Right cardiac atrium (tissue), 5 donors: ENCODE measurements around the gene PFKFB4. TPM values are rescaled to one million over a fixed set of nuclear protein-coding genes. Genes with fewer than 3 reads are reported as not detected.
"Not testable (repeated sequence)": the region's sequence is repeated elsewhere in the genome, so short reads cannot be mapped to it uniquely, and the experiment has no call there.

Source experiments
- ATAC-seq, 2 donors: fragments of 200-7000 bp; cut with Tn5 transposase; one replicate each; pipeline versions ENCODE4 v1.8.0 to v1.9.1; 2020; ENCODE audit warnings: moderate library complexity in 2 of 2, mild to moderate bottlenecking in 1 of 2
- DNase-seq, 3 donors: peaks; one replicate each; pipeline ENCODE4 v3.0.0-alpha.2; 2020
- H3K27ac ChIP-seq: one replicate; pipeline ENCODE4 v1.5.1; 2013; ENCODE audit warnings: mild to moderate bottlenecking, low read length, control low read depth, moderate library complexity
- H3K27me3 ChIP-seq: one replicate; pipeline ENCODE4 v1.6.1; 2013; ENCODE audit not compliant: control insufficient read depth, insufficient read depth
- H3K4me1 ChIP-seq: one replicate; pipeline ENCODE4 v1.6.1; 2013; ENCODE audit warnings: low read length; ENCODE audit not compliant: control insufficient read depth, insufficient read depth
- H3K4me3 ChIP-seq: one replicate; pipeline ENCODE4 v1.5.1; 2013; ENCODE audit warnings: low read length, control low read depth
- H3K9me3 ChIP-seq: one replicate; pipeline ENCODE4 v1.6.1; 2013; ENCODE audit warnings: low read length; ENCODE audit not compliant: control insufficient read depth
- WGBS: extraction: QIAGEN DNeasy Blood & Tissue Kit; methylation state at CpG from one replicate; pipeline ENCODE4 v1.1.7; 2013; 5-methylcytosine and 5-hydroxymethylcytosine counted together
- intact Hi-C, 4 donors: fragments of 100-400 bp; cut with DNase I; formaldehyde crosslinking; loops; one replicate each; pipeline versions ENCODE4 v1.11.0 to v1.14.0; 2022 to 2023
- polyA plus RNA-seq: library from polyadenylated mRNA; stranded (reverse); fragments of 200-250 nt; gene quantifications from one replicate; pipeline ENCODE4 v1.2.3, GENCODE V29; 2013
- total RNA-seq, 4 donors: library from RNA; stranded (reverse); fragmentation: NEBNext Ultra II Directional; extraction: Animal tissue kit (Norgen Biotek cat#: 25700); gene quantifications; one replicate each; pipeline ENCODE4 v1.2.1, GENCODE V29; 2021
- donor health status: healthy with polysubstance abuse.
- donor health status: DM: no; HTN: yes; CAD: no.
- donor health status: DM: no; HTN: no; CAD: no.
- donor health status: DM: no; HTN: yes; CAD: no; lungs with severe emphysema.
- donor health status: DM: yes; HTN: yes; CAD: no.

PFKFB4 gene
- total and polyA plus RNA-seq, 5 donors, result 0.75 to 2.7 (median 2.0) TPM

GRCh38 chr3:48555949-48556795 lies 431 bp downstream of the PFKFB4 start:
- H3K4me1 ChIP-seq, result peaks cover 2% of the 10 kb centered on the region
- H3K27me3 ChIP-seq, result no peaks in the 10 kb centered on the region
- intact Hi-C loops, result no loop called here
- peak overlapping the region; percentile 53 for H3K4me3 ChIP-seq
- no peak for DNase-seq
- 18% methylated on average over 29 of the region's 29 CpGs for WGBS
- no peak overlapping the region for H3K27ac ChIP-seq
- H3K9me3 ChIP-seq, result no peaks in the 10 kb centered on the region
- ATAC-seq, result no peak

- no peaks in the 10 kb centered on the region for H3K9me3 ChIP-seq
- H3K4me1 ChIP-seq, result peaks cover 2% of the 10 kb centered on the region
- no peak overlapping the region for H3K27ac ChIP-seq
- peak in 2 of 3 donors; percentile 17 to 35 for DNase-seq
- no peak for ATAC-seq
- intact Hi-C loops, result no loop called here
- WGBS, result 87% methylated on average over 10 of the region's 10 CpGs
- H3K27me3 ChIP-seq, result no peaks in the 10 kb centered on the region
- no peak overlapping the region for H3K4me3 ChIP-seq
Observed at GRCh38 chr3:48555231-48555948, 1.2 kb downstream of the PFKFB4 start.

- no peak overlapping the region for H3K27ac ChIP-seq
- no peaks in the 10 kb centered on the region for H3K27me3 ChIP-seq
- no peaks in the 10 kb centered on the region for H3K9me3 ChIP-seq
- WGBS, result 85% methylated on average over 14 of the region's 14 CpGs
- ATAC-seq (no peak), DNase-seq (peak in 2 of 3 donors; percentile 22 to 50)
- no peaks in the 10 kb centered on the region for H3K4me1 ChIP-seq
- H3K4me3 ChIP-seq, result no peak overlapping the region
- intact Hi-C loops, result no loop called here
Observed at GRCh38 chr3:48553886-48554845, 2.4 kb downstream of the PFKFB4 start.

GRCh38 chr3:48553361-48553760 lies 3.2 kb downstream of the PFKFB4 start:
- Histone ChIP-seq H3K9me3 (no peaks in the 10 kb centered on the region), H3K27ac (no peak overlapping the region), H3K4me3 (no peak overlapping the region), H3K27me3 (no peaks in the 10 kb centered on the region), H3K4me1 (no peaks in the 10 kb centered on the region)
- ATAC-seq (no peak), DNase-seq (peak in 2 of 3 donors; percentile 9 to 10)
- 82% methylated on average over 5 of the region's 5 CpGs for WGBS
- intact Hi-C loops, result no loop called here

GRCh38 chr3:48552111-48552951 lies 4.3 kb downstream of the PFKFB4 start:
- Histone ChIP-seq H3K9me3 (no peaks in the 10 kb centered on the region), H3K27ac (no peak overlapping the region), H3K4me1 (no peaks in the 10 kb centered on the region), H3K27me3 (no peaks in the 10 kb centered on the region), H3K4me3 (no peak overlapping the region)
- 87% methylated on average over 14 of the region's 14 CpGs for WGBS
- intact Hi-C loops, result no loop called here
- no peak for ATAC-seq
- DNase-seq, result peak in 2 of 3 donors; percentile 13 to 36

GRCh38 chr3:48551651-48552050 lies 5.0 kb downstream of the PFKFB4 start:
- H3K27me3 ChIP-seq, H3K4me3 ChIP-seq, ATAC-seq, H3K4me1 ChIP-seq, intact Hi-C loops, H3K9me3 ChIP-seq, H3K27ac ChIP-seq: not testable (repeated sequence)
- 90% methylated on average over 7 of the region's 7 CpGs for WGBS
- peak in 1 of 3 donors; percentile 6 for DNase-seq

GRCh38 chr3:48548729-48549705 lies 7.6 kb downstream of the PFKFB4 start:
- 63% methylated on average over 10 of the region's 10 CpGs for WGBS
- no peaks in the 10 kb centered on the region for H3K9me3 ChIP-seq
- intact Hi-C loops, result loop anchor here (2.0 to 10.0 kb wide), 3 partner anchors 82 to 274 kb away; a partner anchor contains a TSS
- peak; percentile 87 to 95 (median 94) for DNase-seq
- no peak overlapping the region for H3K4me3 ChIP-seq
- no peaks in the 10 kb centered on the region for H3K27me3 ChIP-seq
- ATAC-seq, result peak; percentile 91 to 92
- H3K27ac ChIP-seq, result no peak overlapping the region
- H3K4me1 ChIP-seq, result no peaks in the 10 kb centered on the region

GRCh38 chr3:48548126-48548525 lies 8.5 kb downstream of the PFKFB4 start:
- WGBS, result 66% methylated on average over 5 of the region's 5 CpGs
- Histone ChIP-seq H3K27me3 (no peaks in the 10 kb centered on the region), H3K9me3 (no peaks in the 10 kb centered on the region), H3K4me1 (peaks cover 1% of the 10 kb centered on the region), H3K4me3 (no peak overlapping the region), H3K27ac (no peak overlapping the region)
- intact Hi-C loops, result loop anchor here (2.0 to 10.0 kb wide), 3 partner anchors 81 to 273 kb away; a partner anchor contains a TSS
- no peak for ATAC-seq
- peak in 2 of 3 donors; percentile 36 to 40 for DNase-seq

- 77% methylated on average over 4 of the region's 4 CpGs for WGBS
- Histone ChIP-seq H3K27me3 (no peaks in the 10 kb centered on the region), H3K27ac (no peak overlapping the region), H3K4me1 (peaks cover 4% of the 10 kb centered on the region), H3K4me3 (no peak overlapping the region), H3K9me3 (no peaks in the 10 kb centered on the region)
- peak in 2 of 3 donors; percentile 8 to 51 for DNase-seq
- ATAC-seq, result no peak
- intact Hi-C loops, result loop anchor here in 3 of 4 donors (2.0 to 10.0 kb wide), 3 partner anchors 79 to 272 kb away; a partner anchor contains a TSS
Observed at GRCh38 chr3:48546203-48546829, 10.3 kb downstream of the PFKFB4 start.
